BE2C (cell line): ENCODE data around the gene ATP10A.

ENCODE experiments used
- DNase-seq: peaks from one replicate; pipeline ENCODE4 v3.0.0-alpha.2; 2020
- H3K27me3 ChIP-seq: fragments of 250-450 bp; sonication (Bioruptor Pico); 2 replicates; pipeline ENCODE4 v1.5.1; 2020; ENCODE audit warnings: mild to moderate bottlenecking
- H3K36me3 ChIP-seq: fragments of 250-450 bp; sonication (Bioruptor Pico); 2 replicates; pipeline ENCODE4 v1.5.1; 2020; ENCODE audit warnings: mild to moderate bottlenecking
- H3K4me1 ChIP-seq: fragments of 250-450 bp; sonication (Bioruptor Pico); 2 replicates; pipeline ENCODE4 v1.5.1; 2020
- H3K4me3 ChIP-seq: 2 replicates; pipeline ENCODE4 v1.5.1; 2011; ENCODE audit warnings: low read depth, low read length
- H3K9me3 ChIP-seq: fragments of 250-450 bp; sonication (Bioruptor Pico); 2 replicates; pipeline ENCODE4 v1.5.1; 2020
- CTCF ChIP-seq: IDR thresholded peaks from 2 replicates; pipeline ENCODE4 v1.5.1; 2012; ENCODE audit warnings: mild to moderate bottlenecking, low read depth, low read length

The ATP10A gene

GRCh38 chr15:25716414-25717126 lies 146.6 kb downstream of the ATP10A start:
- Histone ChIP-seq H3K4me1 (no peaks in the 10 kb centered on the region), H3K4me3 (no peak overlapping the region), H3K36me3 (no peaks in the 10 kb centered on the region), H3K27me3 (no peaks in the 10 kb centered on the region), H3K9me3 (no peaks in the 10 kb centered on the region)
- no peak for TF ChIP-seq CTCF
- DNase-seq, result no peak

GRCh38 chr15:25715536-25716413 lies 147.4 kb downstream of the ATP10A start:
- Histone ChIP-seq H3K27me3 (no peaks in the 10 kb centered on the region), H3K4me1 (no peaks in the 10 kb centered on the region), H3K4me3 (no peak overlapping the region), H3K36me3 (no peaks in the 10 kb centered on the region), H3K9me3 (no peaks in the 10 kb centered on the region)
- TF ChIP-seq CTCF, result no peak
- DNase-seq, result no peak

GRCh38 chr15:25714538-25714840 lies 148.6 kb downstream of the ATP10A start:
- Histone ChIP-seq H3K4me1 (no peaks in the 10 kb centered on the region), H3K36me3 (no peaks in the 10 kb centered on the region), H3K27me3 (no peaks in the 10 kb centered on the region), H3K9me3 (no peaks in the 10 kb centered on the region; the same call in 1 of the 2 replicates), H3K4me3 (no peak overlapping the region)
- no peak for TF ChIP-seq CTCF
- DNase-seq, result no peak

- no peak overlapping the region for H3K4me3 ChIP-seq
- no peaks in the 10 kb centered on the region; the same call in 1 of the 2 replicates for H3K9me3 ChIP-seq
- TF ChIP-seq CTCF, result no peak
- DNase-seq, result no peak
- no peaks in the 10 kb centered on the region for H3K27me3 ChIP-seq
- H3K36me3 ChIP-seq, result no peaks in the 10 kb centered on the region
- no peaks in the 10 kb centered on the region for H3K4me1 ChIP-seq
These were observed 149.2 kb downstream of the ATP10A start for GRCh38 chr15:25713736-25714537.

- TF ChIP-seq CTCF, result no peak
- H3K4me1 ChIP-seq, result no peaks in the 10 kb centered on the region
These were observed 150.2 kb downstream of the ATP10A start for GRCh38 chr15:25712961-25713355.

More at GRCh38 chr15:25712961-25713355, 150.2 kb downstream of the ATP10A start:
- Histone ChIP-seq H3K27me3 (no peaks in the 10 kb centered on the region), H3K36me3 (no peaks in the 10 kb centered on the region), H3K4me3 (no peak overlapping the region), H3K9me3 (no peaks in the 10 kb centered on the region; the same call in 1 of the 2 replicates)
- no peak for DNase-seq
